Measurements from ENCODE around the gene SNRPD2. TPM values are rescaled to one million over a fixed set of nuclear protein-coding genes. Genes with fewer than 3 reads are reported as not detected.

The SNRPD2 gene
- polyA plus RNA-seq, 1 donor (not counting 4 experiments of a cell fraction or from before 2014, with no cell fraction given), result 1,051 TPM

- H3K36me3 ChIP-seq (ENCODE audit: control insufficient read depth in 2 of 2, extremely low read depth in 1 of 2, insufficient read depth in 2 of 2, low read length in 2 of 2), result no peaks in the 10 kb centered on the region
- no peak for DNase-seq (ENCODE audit: low read depth, low spot score)
- no peak overlapping the region for H3K27ac ChIP-seq (ENCODE audit: control insufficient read depth, insufficient read depth, low read length)
- H3K27me3 ChIP-seq (ENCODE audit: control insufficient read depth, extremely low read depth, insufficient read depth, low read length), result peaks cover 9% of the 10 kb centered on the region
- dilution Hi-C loops (cut with MboI; ENCODE audit: extremely low pct_ligation_motif_present, low sequenced_read_pairs), result no loop called here
- no peak overlapping the region for H2AFZ ChIP-seq (ENCODE audit: control insufficient read depth, low read length)
- FAIRE-seq, result no peak
- no peaks in the 10 kb centered on the region for H3K79me2 ChIP-seq (ENCODE audit: control insufficient read depth, insufficient read depth, low read length)
- H3K4me1 ChIP-seq (ENCODE audit: control insufficient read depth, extremely low read depth, insufficient read depth, low read length), result no peaks in the 10 kb centered on the region
- no peaks in the 10 kb centered on the region for H4K20me1 ChIP-seq (ENCODE audit: control insufficient read depth, extremely low read depth, insufficient read depth, low read length)
- no peak overlapping the region for H3K4me2 ChIP-seq (ENCODE audit: control insufficient read depth, extremely low read depth, insufficient read depth, low read depth, low read length)
- no peaks in the 10 kb centered on the region for H3K9me3 ChIP-seq (ENCODE audit: control insufficient read depth, low read depth, low read length)
- TF ChIP-seq EZH2 (IDR thresholded peaks at IDR 0.05; ENCODE audit: low read length) (no peak), CTCF (optimal IDR thresholded peaks at IDR 0.05 in 1 of 3, IDR thresholded peaks at IDR 0.05 in 1 of 3, conservative IDR thresholded peaks at IDR 0.05 in 1 of 3; ENCODE audit: extremely low read depth in 1 of 3, insufficient read depth in 2 of 3, low read length in 3 of 3) (no peak)
- no peak overlapping the region for H3K9ac ChIP-seq (ENCODE audit: control insufficient read depth, extremely low read depth, insufficient read depth, low read length)
- no peaks in the 10 kb centered on the region for H3K9me1 ChIP-seq (ENCODE audit: control insufficient read depth, extremely low read depth, insufficient read depth, low read length)
- H3K4me3 ChIP-seq (ENCODE audit: control insufficient read depth in 2 of 3, extremely low read depth in 1 of 3, insufficient read depth in 2 of 3, low read depth in 1 of 3, low read length in 3 of 3), result no peak overlapping the region
Measured at GRCh38 chr19:45655073-45655472, 36.7 kb downstream of the SNRPD2 start.

GRCh38 chr19:45653634-45654033 lies 38.1 kb downstream of the SNRPD2 start:
- Histone ChIP-seq H3K4me2 (ENCODE audit: control insufficient read depth, extremely low read depth, insufficient read depth, low read depth, low read length) (no peak overlapping the region), H3K27me3 (ENCODE audit: control insufficient read depth, extremely low read depth, insufficient read depth, low read length) (peaks cover 4% of the 10 kb centered on the region), H3K36me3 (ENCODE audit: control insufficient read depth in 2 of 2, extremely low read depth in 1 of 2, insufficient read depth in 2 of 2, low read length in 2 of 2) (no peaks in the 10 kb centered on the region), H3K9me1 (ENCODE audit: control insufficient read depth, extremely low read depth, insufficient read depth, low read length) (no peaks in the 10 kb centered on the region), H3K9ac (ENCODE audit: control insufficient read depth, extremely low read depth, insufficient read depth, low read length) (no peak overlapping the region), H3K4me3 (ENCODE audit: control insufficient read depth in 2 of 3, extremely low read depth in 1 of 3, insufficient read depth in 2 of 3, low read depth in 1 of 3, low read length in 3 of 3) (no peak overlapping the region), H2AFZ (ENCODE audit: control insufficient read depth, low read length) (no peak overlapping the region), H3K79me2 (ENCODE audit: control insufficient read depth, insufficient read depth, low read length) (no peaks in the 10 kb centered on the region), H3K9me3 (ENCODE audit: control insufficient read depth, low read depth, low read length) (no peaks in the 10 kb centered on the region), H3K27ac (ENCODE audit: control insufficient read depth, insufficient read depth, low read length) (no peak overlapping the region), H3K4me1 (ENCODE audit: control insufficient read depth, extremely low read depth, insufficient read depth, low read length) (no peaks in the 10 kb centered on the region), H4K20me1 (ENCODE audit: control insufficient read depth, extremely low read depth, insufficient read depth, low read length) (no peaks in the 10 kb centered on the region)
- dilution Hi-C loops (cut with MboI; ENCODE audit: extremely low pct_ligation_motif_present, low sequenced_read_pairs), result no loop called here
- DNase-seq (ENCODE audit: low read depth, low spot score) (no peak), FAIRE-seq (no peak)
- TF ChIP-seq EZH2 (IDR thresholded peaks at IDR 0.05; ENCODE audit: low read length) (no peak), CTCF (optimal IDR thresholded peaks at IDR 0.05 in 1 of 3, IDR thresholded peaks at IDR 0.05 in 1 of 3, conservative IDR thresholded peaks at IDR 0.05 in 1 of 3; ENCODE audit: extremely low read depth in 1 of 3, insufficient read depth in 2 of 3, low read length in 3 of 3) (no peak)

Measured in keratinocyte (primary cell).